Embryonic facial prominence (tissue), 1 donor: Measurements from ENCODE around the gene GMEB1.
"Not testable (repeated sequence)": the region's sequence is repeated elsewhere in the genome, so short reads cannot be mapped to it uniquely, and the experiment has no call there.

Source experiments
- DNase-seq: peaks from one replicate; pipeline ENCODE4 v3.0.0-alpha.2; 2016; ENCODE audit errors: extremely low spot score

The GMEB1 gene, protein sequence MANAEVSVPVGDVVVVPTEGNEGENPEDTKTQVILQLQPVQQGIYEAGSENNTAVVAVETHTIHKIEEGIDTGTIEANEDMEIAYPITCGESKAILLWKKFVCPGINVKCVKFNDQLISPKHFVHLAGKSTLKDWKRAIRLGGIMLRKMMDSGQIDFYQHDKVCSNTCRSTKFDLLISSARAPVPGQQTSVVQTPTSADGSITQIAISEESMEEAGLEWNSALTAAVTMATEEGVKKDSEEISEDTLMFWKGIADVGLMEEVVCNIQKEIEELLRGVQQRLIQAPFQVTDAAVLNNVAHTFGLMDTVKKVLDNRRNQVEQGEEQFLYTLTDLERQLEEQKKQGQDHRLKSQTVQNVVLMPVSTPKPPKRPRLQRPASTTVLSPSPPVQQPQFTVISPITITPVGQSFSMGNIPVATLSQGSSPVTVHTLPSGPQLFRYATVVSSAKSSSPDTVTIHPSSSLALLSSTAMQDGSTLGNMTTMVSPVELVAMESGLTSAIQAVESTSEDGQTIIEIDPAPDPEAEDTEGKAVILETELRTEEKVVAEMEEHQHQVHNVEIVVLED

GRCh38 chr1:28668191-28668955 is at the start of gene GMEB1:
TSS of gene GMEB1 (plus strand) at chr1:28668784. CDS start at chr1:28683613, 14,829 bp downstream.
- peak; percentile 79 for DNase-seq

DNA sequence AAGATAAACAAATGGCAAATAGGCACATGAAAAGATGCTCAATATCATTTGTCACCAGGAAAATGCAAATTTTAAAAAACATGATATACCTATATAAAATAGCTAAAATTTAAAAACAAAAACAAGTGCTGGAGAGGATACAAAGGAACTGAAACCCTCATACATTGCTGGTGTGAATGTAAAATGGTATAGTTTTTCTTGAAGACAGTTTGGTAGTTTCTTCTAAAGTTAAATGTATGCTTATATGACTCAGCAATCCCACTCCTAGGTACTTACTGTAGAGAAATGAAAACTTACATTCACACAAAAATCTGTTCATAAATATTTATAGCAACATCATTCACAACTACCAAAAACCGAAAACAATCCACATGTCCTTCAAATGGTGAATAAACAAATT is 36.9 kb upstream of the GMEB1 start:
- DNase-seq = no peak

DNA sequence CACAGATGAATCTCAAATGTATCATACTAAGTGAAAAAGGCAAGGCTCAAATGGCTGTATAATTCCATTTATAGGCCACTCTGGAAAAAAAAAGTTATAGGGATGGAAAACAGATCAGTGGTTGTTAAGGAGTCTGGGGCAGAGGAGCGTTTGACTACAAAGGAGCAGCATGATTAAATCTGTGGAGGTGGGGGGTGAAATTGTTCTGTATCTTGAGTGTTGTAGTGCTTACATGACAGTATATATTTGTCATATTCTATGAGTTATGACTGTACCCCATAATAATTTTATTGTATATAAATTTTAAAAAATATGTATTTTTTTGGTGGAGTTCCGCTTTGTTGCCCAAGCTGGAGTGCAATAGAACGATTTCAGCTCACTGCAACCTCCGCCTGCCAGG is 36.0 kb upstream of the GMEB1 start:
- DNase-seq = no peak

DNA sequence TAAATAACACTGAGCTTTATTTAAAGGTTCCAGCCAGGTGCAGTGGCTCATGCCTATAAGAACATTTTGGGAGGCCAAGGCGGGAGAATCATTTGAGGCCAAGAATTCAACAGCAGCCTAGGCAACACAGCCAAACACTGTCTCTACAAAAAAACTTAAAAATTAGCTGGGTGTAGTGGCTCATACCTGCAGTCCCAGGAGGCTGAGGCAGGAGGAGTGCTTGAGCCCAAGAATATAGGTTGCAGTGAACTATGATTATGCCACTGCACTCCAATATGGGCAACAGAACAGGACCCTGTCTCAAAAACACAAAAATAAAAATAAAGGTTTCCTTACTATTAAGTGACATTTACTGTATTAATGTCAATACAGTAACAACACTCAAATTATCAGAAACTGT is 27.8 kb upstream of the GMEB1 start:
- DNase-seq = no peak

DNA sequence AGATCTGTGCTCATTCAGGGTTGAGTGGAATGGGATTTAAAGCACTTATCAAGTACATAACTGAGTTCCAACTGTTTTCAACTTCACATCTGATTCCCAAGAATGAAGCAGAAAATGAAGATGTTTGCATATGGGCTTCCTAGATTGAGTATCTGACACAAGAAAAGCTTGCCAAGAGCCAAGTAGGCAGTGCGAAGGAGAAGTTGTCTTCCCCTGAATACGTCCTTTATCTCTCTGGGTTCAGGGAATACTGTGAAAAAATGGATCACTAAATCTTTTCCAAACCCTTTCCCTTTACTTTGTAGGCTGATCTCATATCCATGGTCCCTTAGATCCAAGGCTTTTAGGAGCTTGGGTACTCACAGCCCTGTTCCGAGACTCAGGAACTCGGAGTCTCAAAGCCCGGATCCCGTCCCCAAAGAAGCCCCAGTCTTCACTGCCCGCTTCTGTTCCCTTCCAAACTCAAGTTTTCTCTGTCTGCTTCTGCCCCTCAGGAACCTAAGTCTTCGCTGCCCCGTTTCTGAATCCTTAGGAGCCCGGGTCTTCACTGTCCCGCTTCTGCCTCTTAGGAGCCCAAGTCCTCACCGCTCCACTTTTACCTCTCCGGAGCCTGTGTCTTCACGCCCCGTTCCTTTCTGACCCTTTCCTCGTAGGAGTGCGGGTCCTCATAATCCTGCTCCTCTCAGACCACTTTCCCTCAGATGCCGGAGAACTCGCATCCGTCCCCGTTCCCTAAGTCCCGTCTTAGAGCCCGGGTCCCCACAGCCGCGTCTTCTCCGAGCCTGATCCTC is 26.3 kb upstream of the GMEB1 start:
- DNase-seq = peak; percentile 7

- peak; percentile 92 for DNase-seq
These were observed 25.5 kb upstream of the GMEB1 start, which contains the start of gene TAF12 for GRCh38 chr1:28642847-28643635. TSS of gene TAF12 (minus strand) at chr1:28643067. CDS start at chr1:28622081, 20,986 bp downstream.

DNA sequence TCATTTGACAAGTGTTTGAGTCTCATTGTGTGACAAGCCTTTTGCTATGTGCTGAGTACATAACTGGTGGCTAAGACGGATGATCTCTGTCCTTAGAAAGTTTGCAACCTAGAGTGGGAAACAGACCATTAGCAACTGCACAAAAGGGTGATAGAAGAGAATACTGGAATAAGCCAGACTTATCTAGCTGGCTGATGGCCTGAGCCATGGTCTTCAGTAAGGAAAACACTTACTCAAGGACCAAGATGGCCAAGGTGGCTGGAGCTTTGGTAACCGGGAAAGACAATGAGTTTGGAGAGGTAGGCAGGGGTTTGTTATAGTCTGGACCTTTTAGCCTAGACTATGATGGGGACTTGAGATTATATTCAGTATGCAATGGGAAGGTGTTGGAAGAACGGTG is 24.1 kb upstream of the GMEB1 start:
- DNase-seq = no peak

DNA sequence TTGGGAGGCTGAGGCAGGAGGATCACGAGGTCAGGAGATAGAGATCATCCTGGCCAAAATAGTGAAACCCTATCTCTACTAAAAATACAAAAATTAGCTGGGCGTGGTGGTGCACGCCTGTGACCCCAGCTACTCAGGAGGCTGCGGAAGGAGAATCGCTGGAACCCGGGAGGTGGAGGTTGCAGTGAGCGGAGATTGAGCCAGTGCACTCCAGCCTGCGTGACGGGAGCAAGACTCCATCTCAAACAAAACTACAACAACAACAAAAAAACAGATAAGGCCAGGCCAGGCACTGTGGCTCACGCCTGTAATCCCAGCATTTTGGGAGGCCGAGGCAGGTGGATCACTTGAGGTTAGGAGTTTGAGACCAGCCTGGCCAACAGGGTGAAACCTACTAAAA is 23.2 kb upstream of the GMEB1 start:
- not testable (repeated sequence) for DNase-seq

- no peak for DNase-seq
These were observed 22.5 kb upstream of the GMEB1 start for GRCh38 chr1:28646040-28646439.

- DNase-seq = peak; percentile 93
These were observed 20.5 kb upstream of the GMEB1 start for GRCh38 chr1:28648008-28648473.

GRCh38 chr1:28648474-28649198 is 19.9 kb upstream of the GMEB1 start, which contains the start of gene RNU11:
TSS of gene RNU11 (plus strand) at chr1:28648600.
- peak; percentile 97 for DNase-seq

- not testable (repeated sequence) for DNase-seq
These were observed 15.5 kb upstream of the GMEB1 start for GRCh38 chr1:28653063-28653462.

DNA sequence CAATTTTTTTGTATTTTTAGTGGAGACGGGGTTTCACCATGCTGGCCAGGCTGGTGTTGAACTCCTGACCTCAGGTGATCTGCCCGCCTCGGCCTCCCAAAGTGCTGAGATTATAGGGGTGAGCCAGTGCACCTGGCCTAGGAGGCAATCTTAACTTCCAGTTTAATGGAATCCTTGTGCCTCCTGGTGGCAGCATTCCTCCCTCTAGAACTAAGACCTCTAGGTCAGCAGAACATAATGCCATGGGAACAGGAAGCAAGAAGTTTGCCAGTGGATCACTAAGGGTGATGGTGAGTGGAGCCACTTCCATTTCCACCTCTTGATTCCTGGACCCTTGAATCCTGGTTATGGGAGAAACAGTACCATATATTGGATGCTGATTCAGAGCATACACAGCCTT is 14.7 kb upstream of the GMEB1 start:
- not testable (repeated sequence) for DNase-seq

DNA sequence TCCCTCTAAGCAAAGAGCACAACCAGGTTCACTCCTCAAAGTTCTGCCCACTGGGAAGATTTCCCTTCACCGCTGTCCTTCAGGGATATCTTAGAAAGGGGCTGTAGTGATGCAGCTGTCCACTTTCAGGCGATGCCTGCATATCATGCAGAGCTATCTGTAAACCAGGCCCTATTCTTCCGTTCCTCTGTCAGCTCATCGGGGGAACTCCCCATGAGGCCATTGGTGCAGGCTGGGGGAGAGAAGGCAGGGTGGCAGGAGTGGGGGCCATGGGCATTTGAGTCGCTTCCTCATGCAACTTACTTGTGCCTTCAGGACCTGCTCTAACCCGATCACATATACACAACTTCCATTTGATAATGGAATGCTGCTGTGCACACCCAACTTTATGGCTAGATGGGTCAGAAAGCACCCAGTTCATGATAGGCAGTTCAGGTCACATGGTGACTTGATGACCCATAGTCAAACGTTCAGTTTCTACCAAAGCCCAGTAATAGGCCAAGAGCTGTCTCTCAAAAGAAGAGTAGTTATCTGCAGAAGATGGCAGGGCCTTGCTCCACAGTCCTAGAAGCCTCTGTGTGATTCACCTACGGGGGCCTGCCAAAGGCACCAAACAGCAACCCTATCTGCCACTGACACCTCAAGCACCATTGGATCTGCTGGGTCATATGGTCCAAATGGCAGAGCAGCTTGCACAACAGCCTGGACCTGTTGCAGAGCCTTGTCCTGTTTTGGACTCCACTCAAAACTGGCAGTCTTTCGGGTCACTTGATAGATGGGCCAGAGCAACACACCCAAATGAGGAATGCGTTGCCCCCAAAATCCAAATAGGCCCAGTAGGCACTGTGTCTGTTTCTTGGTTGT is 12.9 kb upstream of the GMEB1 start:
- DNase-seq = not testable (repeated sequence)

DNA sequence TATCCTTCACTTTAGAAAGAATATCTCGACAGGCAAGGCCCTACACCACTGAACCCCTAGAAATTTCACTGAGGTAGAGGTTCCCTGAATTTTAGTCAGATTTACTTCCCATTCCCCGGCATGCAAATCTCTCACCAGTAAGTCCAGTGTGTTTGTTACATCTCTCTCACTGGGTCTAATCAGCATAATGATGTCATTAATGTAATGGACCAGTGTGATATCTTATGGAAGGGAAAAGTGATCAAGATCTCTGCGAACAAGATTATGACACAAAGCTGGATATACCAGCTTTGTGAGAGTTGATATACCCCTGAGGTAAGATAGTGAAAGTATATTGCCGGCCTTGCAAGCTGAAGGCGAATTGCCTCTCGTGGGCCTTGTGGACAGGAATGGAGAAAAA is 12.2 kb upstream of the GMEB1 start:
- DNase-seq = no peak

GRCh38 chr1:28663871-28664470 is 4.6 kb upstream of the GMEB1 start:
- DNase-seq = no peak

GRCh38 chr1:28666806-28667205 is 1.8 kb upstream of the GMEB1 start:
- DNase-seq = no peak

- DNase-seq = peak; percentile 13
These were observed 556 bp downstream of the GMEB1 start for GRCh38 chr1:28668956-28669723.
